Endothelial cell of umbilical vein (primary cell): ENCODE results near the gene TPH1. TPM values are rescaled to one million over a fixed set of nuclear protein-coding genes. Genes with fewer than 3 reads are reported as not detected.

Source experiments
- BruUV-seq: library from RNA; stranded (reverse); fragments of 400-500 nt; replicated peaks from 2 replicates; lab custom pipeline; 2021; lab: Mats Ljungman, UMichigan
- CTCF ChIA-PET: fragments of 300-600, 350-600 bp; sonication (Branson Sonifier 250); formaldehyde crosslinking; loops from one replicate; lab custom pipeline; 2021; ENCODE audit warnings: antibody characterized with exemption, inconsistent platforms; lab: Charles Lee
- POLR2A ChIA-PET: fragments of 300-600, 350-600 bp; sonication (Branson Sonifier 250); formaldehyde crosslinking; loops from one replicate; lab custom pipeline; 2021; ENCODE audit warnings: antibody characterized with exemption, inconsistent platforms; lab: Charles Lee
- DNase-seq: peaks from one replicate; pipeline ENCODE4 v3.0.0-alpha.2; 2011; ENCODE audit warnings: low read depth, low spot score
- FAIRE-seq: peaks from 2 replicates; lab custom pipeline; 2011; peaks lifted over from hg19 to GRCh38; lab: Jason Lieb, UNC
- H2AFZ ChIP-seq: 2 replicates; pipeline ENCODE4 v1.6.0; 2012; ENCODE audit warnings: low read depth, low read length, control low read depth, inconsistent platforms
- H3K27ac ChIP-seq: 2 replicates; pipeline ENCODE4 v1.5.1; 2011; ENCODE audit warnings: low read depth, mild to moderate bottlenecking, control low read depth, low read length, moderate library complexity; ENCODE audit not compliant: insufficient read depth
- H3K27me3 ChIP-seq, 2 experiments: 2 replicates each; pipeline versions ENCODE4 v1.6.0 to v1.6.1; 2011; ENCODE audit warnings: low read length in 2 of 2, mixed read lengths in 1 of 2; ENCODE audit not compliant: control insufficient read depth in 2 of 2, insufficient read depth in 2 of 2
- H3K36me3 ChIP-seq, 2 experiments: 2 replicates in 1 of 2; 3 replicates in 1 of 2; pipeline ENCODE4 v1.5.1; 2011; ENCODE audit warnings: low read length in 2 of 2, mild to moderate bottlenecking in 1 of 2, moderate library complexity in 1 of 2; ENCODE audit not compliant: control insufficient read depth in 2 of 2, insufficient read depth in 2 of 2; ENCODE audit errors: extremely low read depth in 1 of 2
- H3K4me1 ChIP-seq: 3 replicates; pipeline ENCODE4 v1.5.1; 2011; ENCODE audit warnings: mild to moderate bottlenecking, low read length; ENCODE audit not compliant: control insufficient read depth, insufficient read depth; ENCODE audit errors: extremely low read depth
- H3K4me2 ChIP-seq: 2 replicates; pipeline ENCODE4 v1.6.1; 2011; ENCODE audit warnings: low read length, control low read depth, mixed read lengths; ENCODE audit not compliant: insufficient read depth
- H3K4me3 ChIP-seq, 3 experiments: fragments of 200-600 bp in 1 of 3; sonication (generic), shearing (Covaris generic) in 1 of 3; replicated peaks in 1 of 3; 2 replicates each; pipeline ENCODE4 v1.5.1; 2011 to 2016; ENCODE audit warnings: control low read depth in 3 of 3, low read length in 3 of 3, mild to moderate bottlenecking in 2 of 3, inconsistent platforms in 1 of 3, low read depth in 1 of 3, moderate library complexity in 1 of 3; ENCODE audit not compliant: insufficient read depth in 1 of 3
- H3K79me2 ChIP-seq: 2 replicates; pipeline ENCODE4 v1.6.0; 2012; ENCODE audit warnings: low read length, inconsistent platforms; ENCODE audit not compliant: control insufficient read depth, insufficient read depth
- H3K9ac ChIP-seq: replicated peaks from 2 replicates; pipeline ENCODE3; 2011; ENCODE audit warnings: low read length, control low read depth; ENCODE audit not compliant: insufficient read depth; ENCODE audit errors: extremely low read depth
- H3K9me1 ChIP-seq: replicated peaks from 3 replicates; pipeline ENCODE4 v1.6.0; 2011; ENCODE audit warnings: mild to moderate bottlenecking, low read length; ENCODE audit not compliant: control insufficient read depth, insufficient read depth; ENCODE audit errors: extremely low read depth
- H3K9me3 ChIP-seq: replicated peaks from 2 replicates; pipeline ENCODE4 v1.5.1; 2012; ENCODE audit warnings: low read length, inconsistent platforms; ENCODE audit not compliant: control insufficient read depth, insufficient read depth
- H4K20me1 ChIP-seq: replicated peaks from 2 replicates; pipeline ENCODE3; 2011; ENCODE audit warnings: mild to moderate bottlenecking, low read length; ENCODE audit not compliant: control insufficient read depth, insufficient read depth; ENCODE audit errors: extremely low read depth
- EZH2 ChIP-seq: IDR thresholded peaks from 2 replicates; pipeline ENCODE4 v1.6.1; 2012; ENCODE audit warnings: borderline replicate concordance, low read depth, mild to moderate bottlenecking, moderate library complexity, low read length, inconsistent platforms; ENCODE audit not compliant: severe bottlenecking
- FOS ChIP-seq: IDR thresholded peaks from 2 replicates; pipeline ENCODE4 v1.6.1; 2011; ENCODE audit warnings: mild to moderate bottlenecking, low read length, moderate library complexity, borderline replicate concordance; ENCODE audit not compliant: insufficient read depth
- GATA2 ChIP-seq: IDR thresholded peaks from 2 replicates; pipeline ENCODE4 v1.7.0; 2011; ENCODE audit warnings: low read depth, mild to moderate bottlenecking, moderate library complexity, mixed read lengths, low read length; ENCODE audit not compliant: insufficient read length, insufficient read depth
- JUN ChIP-seq: IDR thresholded peaks from 2 replicates; pipeline ENCODE4 v1.6.1; 2011; ENCODE audit warnings: borderline replicate concordance, low read depth; ENCODE audit not compliant: insufficient read length, insufficient read depth
- MYC ChIP-seq: IDR thresholded peaks from one replicate; pipeline ENCODE4 v1.6.1; 2011; ENCODE audit warnings: mild to moderate bottlenecking, low read depth, low read length
- POLR2A ChIP-seq: IDR thresholded peaks from 2 replicates; pipeline ENCODE4 v1.6.1; 2012; ENCODE audit warnings: low read depth, mild to moderate bottlenecking, control low read depth, low read length
- POLR2AphosphoS5 ChIP-seq: IDR thresholded peaks from 2 replicates; pipeline ENCODE4 v1.6.1; 2012; ENCODE audit warnings: low read depth, mild to moderate bottlenecking, control low read depth, low read length, moderate library complexity; ENCODE audit not compliant: insufficient read depth
- dilution Hi-C: fragments of 300-500 bp; cut with MboI; formaldehyde crosslinking; loops from one replicate; pipeline ENCODE4 v1.15.0; 2019; ENCODE audit warnings: low sequenced_read_pairs; ENCODE audit not compliant: extremely low pct_ligation_motif_present
- intact Hi-C: fragments of 100-400 bp; cut with micrococcal nuclease; formaldehyde crosslinking; loops from one replicate; pipeline ENCODE4 v1.10.0; 2022
- polyA plus RNA-seq, 4 experiments: library from polyadenylated mRNA; depleted of rRNA in 3 of 4; stranded (reverse) in 3 of 4; unstranded in 1 of 4; fragments of >200 nt; gene quantifications; 2 replicates each; pipeline versions ENCODE4 v1.2.1 to v1.2.3, GENCODE V29; 2011 to 2012; ENCODE audit warnings: missing spikeins in 1 of 4
- total RNA-seq: library from RNA; stranded (reverse); gene quantifications from 2 replicates; pipeline ENCODE4 v1.2.3, GENCODE V29; 2021
- TF ChIP-seq, protein P1 (sequence below), 2 donors: IDR thresholded peaks; 1 replicate in 1 of 2; 2 replicates in 1 of 2; pipeline ENCODE4 v1.5.1; 2011; ENCODE audit warnings: low read length in 2 of 2, mild to moderate bottlenecking in 2 of 2, moderate library complexity in 2 of 2, control low read depth in 1 of 2, inconsistent platforms in 1 of 2, low read depth in 1 of 2; ENCODE audit not compliant: insufficient read depth in 1 of 2; ENCODE audit errors: extremely low read depth in 1 of 2
- TF ChIP-seq, protein P2 (sequence below): IDR thresholded peaks from 2 replicates; pipeline ENCODE4 v1.6.1; 2011; ENCODE audit not compliant: insufficient read depth, insufficient read length

The TPH1 gene
- total and polyA plus RNA-seq, 2 donors (not counting 3 experiments of a cell fraction or from before 2014, with no cell fraction given), result 0.07 TPM

DNA sequence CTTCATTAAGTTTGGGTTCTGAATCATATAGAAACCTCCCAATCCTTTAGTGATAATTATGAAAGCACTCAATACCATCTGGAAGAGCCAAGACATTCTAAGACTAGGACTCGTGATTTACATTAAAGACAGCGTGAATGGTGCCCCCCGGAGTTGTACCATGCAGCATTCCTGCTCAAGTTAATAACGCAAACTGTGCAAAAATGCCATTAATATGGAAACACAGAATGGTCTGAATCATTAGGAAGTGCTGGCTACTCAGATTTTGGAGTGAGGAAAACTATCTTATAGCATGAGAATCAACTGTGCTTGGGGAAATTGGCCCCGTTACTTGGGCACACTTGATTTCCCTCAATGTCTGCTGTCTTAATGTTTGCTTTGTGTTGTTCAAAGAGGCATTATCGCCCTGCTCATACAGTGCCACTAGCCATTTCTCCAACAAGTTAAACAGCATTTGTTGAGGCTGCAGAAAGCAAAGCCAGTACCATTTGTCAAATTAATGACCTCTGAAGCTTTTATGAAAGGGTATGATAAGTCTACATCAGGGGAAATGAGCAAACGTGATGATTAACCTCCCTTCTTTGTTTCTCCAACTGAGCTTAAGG lies 18.5 kb upstream of the TPH1 start:
- dilution Hi-C loops, result no loop called here
- Histone ChIP-seq H3K4me3 (no peak overlapping the region), H3K27ac (no peak overlapping the region), H3K9ac (no peak overlapping the region), H3K36me3 (no peaks in the 10 kb centered on the region), H3K27me3 (no peaks in the 10 kb centered on the region), H3K4me2 (no peak overlapping the region), H3K9me1 (no peaks in the 10 kb centered on the region), H3K9me3 (no peaks in the 10 kb centered on the region), H3K79me2 (no peaks in the 10 kb centered on the region), H2AFZ (no peak overlapping the region), H3K4me1 (no peaks in the 10 kb centered on the region), H4K20me1 (no peaks in the 10 kb centered on the region)
- TF ChIP-seq POLR2AphosphoS5 (no peak), POLR2A (no peak), JUN (no peak), GATA2 (no peak), EZH2 (no peak), FOS (no peak), MYC (no peak)
- TF ChIP-seq, protein P1, sequence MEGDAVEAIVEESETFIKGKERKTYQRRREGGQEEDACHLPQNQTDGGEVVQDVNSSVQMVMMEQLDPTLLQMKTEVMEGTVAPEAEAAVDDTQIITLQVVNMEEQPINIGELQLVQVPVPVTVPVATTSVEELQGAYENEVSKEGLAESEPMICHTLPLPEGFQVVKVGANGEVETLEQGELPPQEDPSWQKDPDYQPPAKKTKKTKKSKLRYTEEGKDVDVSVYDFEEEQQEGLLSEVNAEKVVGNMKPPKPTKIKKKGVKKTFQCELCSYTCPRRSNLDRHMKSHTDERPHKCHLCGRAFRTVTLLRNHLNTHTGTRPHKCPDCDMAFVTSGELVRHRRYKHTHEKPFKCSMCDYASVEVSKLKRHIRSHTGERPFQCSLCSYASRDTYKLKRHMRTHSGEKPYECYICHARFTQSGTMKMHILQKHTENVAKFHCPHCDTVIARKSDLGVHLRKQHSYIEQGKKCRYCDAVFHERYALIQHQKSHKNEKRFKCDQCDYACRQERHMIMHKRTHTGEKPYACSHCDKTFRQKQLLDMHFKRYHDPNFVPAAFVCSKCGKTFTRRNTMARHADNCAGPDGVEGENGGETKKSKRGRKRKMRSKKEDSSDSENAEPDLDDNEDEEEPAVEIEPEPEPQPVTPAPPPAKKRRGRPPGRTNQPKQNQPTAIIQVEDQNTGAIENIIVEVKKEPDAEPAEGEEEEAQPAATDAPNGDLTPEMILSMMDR (IDR thresholded peaks at IDR 0.05; ENCODE audit: extremely low read depth in 1 of 2, insufficient read depth in 1 of 2, low read depth in 1 of 2, low read length in 2 of 2), result no peak
- TF ChIP-seq, protein P2, sequence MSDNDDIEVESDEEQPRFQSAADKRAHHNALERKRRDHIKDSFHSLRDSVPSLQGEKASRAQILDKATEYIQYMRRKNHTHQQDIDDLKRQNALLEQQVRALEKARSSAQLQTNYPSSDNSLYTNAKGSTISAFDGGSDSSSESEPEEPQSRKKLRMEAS, result no peak
- no peak for FAIRE-seq
- POLR2A ChIA-PET, result no interaction called here
- DNase-seq, result no peak
- CTCF ChIA-PET, result no interaction called here
- BruUV-seq, result no TSS peak
- intact Hi-C loops, result no loop called here
